ENCODE data around the gene FAM13B. TPM values are rescaled to one million over a fixed set of nuclear protein-coding genes. Genes with fewer than 3 reads are reported as not detected.

FAM13B gene
- total and polyA plus RNA-seq, 10 of the 15 experiments (the other 5 are each of a cell fraction or from before 2014, with no cell fraction given), result 3.6 to 30.0 (median 20.3) TPM

DNA sequence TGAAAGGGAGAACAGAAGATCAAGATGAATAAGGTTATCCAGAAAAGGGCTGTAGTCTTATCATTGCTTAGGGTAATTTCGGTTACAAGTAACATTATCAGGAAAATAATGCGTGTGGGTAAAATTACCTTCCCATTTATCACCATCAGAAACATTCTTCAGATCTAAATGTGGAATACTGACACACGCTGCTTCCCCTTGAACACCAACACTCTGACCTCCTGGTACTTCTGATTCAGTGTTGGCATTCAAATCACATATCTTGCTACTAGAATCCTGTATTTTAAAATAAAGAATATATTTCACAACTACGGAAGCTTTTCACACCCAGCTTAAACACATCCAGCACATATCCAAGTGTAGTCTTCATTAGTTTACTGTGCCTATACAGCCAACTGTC, 73.4 kb downstream of the FAM13B start:
- intact Hi-C loops (cut with micrococcal nuclease; ENCODE audit: unreplicated experiment) (no loop called here), in situ Hi-C loops (cut with MboI) (no loop called here)
- SMC1A ChIA-PET (ENCODE audit: uncharacterized antibody, unreplicated experiment), result no interaction called here
- DNase-seq (ENCODE audit: low read depth, low spot score) (no peak), ATAC-seq (no peak), FAIRE-seq (no peak)
- WGBS (ENCODE audit: insufficient coverage, insufficient replicate concordance, low lambda C conversion rate, missing lambda C conversion rate), result 100% methylated on average over 4 of the region's 4 CpGs
- POLR2A ChIA-PET, result no interaction called here
- Histone ChIP-seq H3K36me3 (ENCODE audit: control insufficient read depth in 2 of 2, insufficient read depth in 2 of 2, low read length in 1 of 2) (peaks cover 3 to 22% of the 10 kb centered on the region in 2 experiments), H3K9me3 (replicated peaks; ENCODE audit: control insufficient read depth, insufficient read depth, low read length) (no peaks in the 10 kb centered on the region), H3K4me1 (ENCODE audit: control insufficient read depth, insufficient read depth, low read length) (no peaks in the 10 kb centered on the region), H3K27ac (ENCODE audit: control insufficient read depth, insufficient read depth) (no peak overlapping the region), H3K79me2 (ENCODE audit: control insufficient read depth, insufficient read depth, low read length) (no peaks in the 10 kb centered on the region), H2AFZ (ENCODE audit: control insufficient read depth, low read depth, low read length) (no peak overlapping the region), H3K4me3 (no peak overlapping the region), H4K20me1 (ENCODE audit: control insufficient read depth, insufficient read depth) (no peaks in the 10 kb centered on the region), H3K9ac (ENCODE audit: control insufficient read depth, insufficient read depth, low read length) (no peak overlapping the region), H3K27me3 (replicated peaks in 1 of 2; ENCODE audit: control insufficient read depth in 2 of 2, insufficient read depth in 2 of 2, low read length in 1 of 2) (no peaks in the 10 kb centered on the region), H3K4me2 (ENCODE audit: control insufficient read depth, insufficient read depth) (no peak overlapping the region)
- CTCF ChIA-PET, result no interaction called here
- RAD21 ChIA-PET (ENCODE audit: unreplicated experiment), result interaction anchor here (1.5 kb wide), 1 partner anchor 181 kb away, joined by 6 read pairs; no protein-coding TSS in a partner anchor
- no peak for TF ChIP-seq EED (IDR thresholded peaks at IDR 0.05; ENCODE audit: low read depth)
- TF ChIP-seq RFX5 (IDR thresholded peaks at IDR 0.05; ENCODE audit: low read depth, low read length), result no peak
- TF ChIP-seq SMAD1 (IDR thresholded peaks at IDR 0.05; ENCODE audit: low read depth, partially characterized antibody), result no peak
- TF ChIP-seq ZBTB4 (CRISPR knock-in tag; IDR thresholded peaks at IDR 0.05), result no peak
- no peak for TF ChIP-seq CHD4 (IDR thresholded peaks at IDR 0.05)
- TF ChIP-seq NFIC (IDR thresholded peaks at IDR 0.05; ENCODE audit: low read depth, low read length), result no peak
- no peak for TF ChIP-seq SMARCA5 (IDR thresholded peaks at IDR 0.05)
- TF ChIP-seq TBL1XR1 (IDR thresholded peaks at IDR 0.05; ENCODE audit: low read depth, low read length), result no peak
- no peak for TF ChIP-seq CHD1 (IDR thresholded peaks at IDR 0.05; ENCODE audit: low read depth, low read length)
- BruUV-seq (replicated peaks), result no TSS peak

Measured in GM12878 (cell line).